Ishikawa (cell line): ENCODE data around the gene GSE1.

Experiments used
- RAD21 ChIP-seq: IDR thresholded peaks from 2 replicates; pipeline ENCODE4 v1.6.1; 2012; ENCODE audit warnings: low read depth
- TAF1 ChIP-seq: IDR thresholded peaks from 2 replicates; pipeline ENCODE4 v1.6.1; 2012; ENCODE audit warnings: low read depth, mild to moderate bottlenecking
- TCF12 ChIP-seq: IDR thresholded peaks from 2 replicates; pipeline ENCODE4 v1.6.1; 2012; ENCODE audit warnings: low read depth

DNA sequence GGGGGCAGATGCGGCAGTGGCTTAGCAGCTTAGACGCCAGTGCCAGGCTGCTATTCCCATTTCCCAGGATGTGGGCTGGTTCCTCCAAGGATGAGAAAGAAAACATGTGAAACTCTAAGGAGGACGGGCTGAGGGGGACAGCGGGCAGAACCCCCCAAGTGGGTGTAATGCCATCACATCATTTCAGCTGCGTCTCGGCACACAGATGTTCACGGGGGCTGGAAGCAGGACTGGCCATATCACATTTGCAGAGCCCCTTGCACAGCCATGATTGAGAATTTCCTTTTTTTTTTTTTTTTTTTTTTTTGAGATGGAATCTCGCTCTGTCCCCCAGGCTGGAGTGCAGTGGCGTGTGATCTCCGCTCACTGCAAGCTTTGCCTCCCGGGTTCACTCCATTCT lies 90.9 kb downstream of the GSE1 start:
- no peak for TF ChIP-seq RAD21
- TF ChIP-seq TAF1: no peak
- no peak for TF ChIP-seq TCF12
